GM19240 (cell line): ENCODE results near the gene SCD.
A peak's percentile ranks its signal among the peaks of the same experiment; 100 is the strongest.
"Not testable (repeated sequence)": the region's sequence is repeated elsewhere in the genome, so short reads cannot be mapped to it uniquely, and the experiment has no call there.

Source experiments
- DNase-seq: peaks from one replicate; pipeline ENCODE4 v3.0.0; 2011; ENCODE audit warnings: low spot score; ENCODE audit not compliant: insufficient read length

The SCD gene

DNA sequence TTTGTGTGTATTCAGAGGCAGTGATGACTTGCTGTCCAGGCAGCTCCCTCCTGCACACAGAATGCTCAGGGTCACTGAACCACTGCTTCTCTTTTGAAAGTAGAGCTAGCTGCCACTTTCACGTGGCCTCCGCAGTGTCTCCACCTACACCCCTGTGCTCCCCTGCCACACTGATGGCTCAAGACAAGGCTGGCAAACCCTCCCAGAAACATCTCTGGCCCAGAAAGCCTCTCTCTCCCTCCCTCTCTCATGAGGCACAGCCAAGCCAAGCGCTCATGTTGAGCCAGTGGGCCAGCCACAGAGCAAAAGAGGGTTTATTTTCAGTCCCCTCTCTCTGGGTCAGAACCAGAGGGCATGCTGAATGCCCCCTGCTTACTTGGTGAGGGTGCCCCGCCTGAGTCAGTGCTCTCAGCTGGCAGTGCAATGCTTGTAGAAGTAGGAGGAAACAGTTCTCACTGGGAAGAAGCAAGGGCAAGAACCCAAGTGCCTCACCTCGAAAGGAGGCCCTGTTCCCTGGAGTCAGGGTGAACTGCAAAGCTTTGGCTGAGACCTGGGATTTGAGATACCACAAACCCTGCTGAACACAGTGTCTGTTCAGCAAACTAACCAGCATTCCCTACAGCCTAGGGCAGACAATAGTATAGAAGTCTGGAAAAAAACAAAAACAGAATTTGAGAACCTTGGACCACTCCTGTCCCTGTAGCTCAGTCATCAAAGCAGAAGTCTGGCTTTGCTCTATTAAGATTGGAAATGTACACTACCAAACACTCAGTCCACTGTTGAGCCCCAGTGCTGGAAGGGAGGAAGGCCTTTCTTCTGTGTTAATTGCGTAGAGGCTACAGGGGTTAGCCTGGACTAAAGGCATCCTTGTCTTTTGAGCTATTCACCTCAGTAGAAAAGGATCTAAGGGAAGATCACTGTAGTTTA is 15.8 kb downstream of the SCD start:
- no peak for DNase-seq

DNA sequence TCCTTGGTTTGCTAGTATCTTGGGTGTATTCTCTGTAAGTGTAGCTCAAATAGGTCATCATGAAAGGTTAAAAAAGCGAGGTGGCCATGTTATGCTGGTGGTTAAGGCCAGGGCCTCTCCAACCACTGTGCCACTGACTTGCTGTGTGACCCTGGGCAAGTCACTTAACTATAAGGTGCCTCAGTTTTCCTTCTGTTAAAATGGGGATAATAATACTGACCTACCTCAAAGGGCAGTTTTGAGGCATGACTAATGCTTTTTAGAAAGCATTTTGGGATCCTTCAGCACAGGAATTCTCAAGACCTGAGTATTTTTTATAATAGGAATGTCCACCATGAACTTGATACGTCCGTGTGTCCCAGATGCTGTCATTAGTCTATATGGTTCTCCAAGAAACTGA is 17.1 kb downstream of the SCD start:
- DNase-seq = no peak

DNA sequence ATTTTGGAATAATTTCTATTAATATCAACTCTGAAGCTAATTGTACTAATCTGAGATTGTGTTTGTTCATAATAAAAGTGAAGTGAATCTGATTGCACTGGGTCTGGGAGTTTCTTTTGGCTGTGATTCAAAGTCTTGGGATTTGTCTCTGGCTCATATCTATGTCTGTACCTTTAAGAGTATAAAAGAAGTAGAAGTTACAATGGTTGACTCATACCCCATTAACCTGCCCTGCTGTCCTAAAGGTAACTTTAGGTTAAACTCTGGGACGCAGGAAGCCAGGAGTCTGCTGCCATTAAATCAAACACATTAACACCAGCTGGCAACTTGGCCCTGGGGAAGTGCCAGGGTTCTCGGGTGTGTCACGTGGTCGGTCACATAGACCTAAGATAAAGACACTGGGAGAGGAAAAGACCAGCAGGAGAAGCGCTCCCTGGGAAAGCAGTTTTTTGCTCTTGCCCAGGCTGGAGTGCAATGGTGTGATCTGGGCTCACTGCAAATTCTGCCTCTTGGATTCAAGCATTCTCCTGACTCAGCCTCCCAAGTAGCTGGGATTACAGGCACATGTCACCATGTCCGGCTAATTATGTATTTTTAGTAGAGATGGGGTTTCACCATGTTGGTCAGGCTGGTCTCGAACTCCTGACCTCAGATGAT is 17.8 kb downstream of the SCD start:
- no peak for DNase-seq

DNA sequence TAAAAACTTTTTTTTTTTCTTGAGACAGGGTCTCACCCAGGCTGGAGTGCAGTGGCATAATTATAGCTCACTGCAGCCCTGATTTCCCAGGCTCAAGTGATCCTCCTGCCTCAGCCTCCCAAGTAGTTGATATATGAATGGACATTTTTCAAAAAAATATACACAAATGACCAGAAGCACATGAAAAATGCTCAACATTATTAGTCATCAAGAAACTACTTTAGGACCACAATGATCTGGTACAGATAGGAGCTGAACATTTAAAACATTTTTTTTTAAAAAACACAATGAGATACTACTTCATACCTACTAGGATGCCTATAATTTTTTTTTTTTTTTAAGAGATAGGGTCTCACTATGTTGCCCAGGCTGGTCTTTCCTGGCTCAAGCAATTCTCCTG is 21.7 kb downstream of the SCD start:
- DNase-seq = no peak

DNA sequence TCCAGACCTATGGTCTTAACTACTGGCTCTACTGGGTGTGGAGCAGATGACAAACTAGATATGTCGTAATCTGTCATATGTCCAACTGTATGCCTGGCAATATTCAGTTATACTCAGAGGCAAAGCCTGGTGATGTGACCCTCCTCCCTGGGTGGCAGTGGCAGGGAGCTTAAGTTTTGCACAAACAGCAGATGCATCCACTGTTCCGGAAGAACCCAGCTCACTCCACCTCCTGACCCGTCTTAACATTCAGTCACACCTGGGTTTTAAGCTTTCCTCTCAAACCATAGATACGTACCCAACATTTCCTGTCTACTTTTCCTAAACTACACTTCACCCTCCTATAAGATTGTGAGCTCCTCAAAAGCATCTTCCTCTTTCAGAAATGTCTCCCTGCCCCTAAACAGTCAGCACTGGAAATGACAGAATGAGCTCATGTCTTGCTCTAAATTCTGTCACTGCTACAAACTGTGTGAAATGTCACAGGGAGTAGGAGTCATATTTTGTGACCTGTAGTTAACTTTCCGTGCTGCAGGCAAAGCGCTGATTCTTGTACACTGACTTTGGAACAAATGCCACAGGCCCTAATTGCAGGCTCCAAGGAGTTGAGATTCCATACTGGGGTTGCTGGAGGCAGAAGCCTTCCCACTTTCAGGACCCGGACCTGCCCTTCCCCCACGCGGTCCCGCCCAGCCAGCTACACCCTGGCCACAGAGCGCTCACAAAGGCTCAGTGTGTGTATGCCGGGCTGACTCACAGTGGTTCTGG is 23.9 kb downstream of the SCD start:
- no peak for DNase-seq

DNA sequence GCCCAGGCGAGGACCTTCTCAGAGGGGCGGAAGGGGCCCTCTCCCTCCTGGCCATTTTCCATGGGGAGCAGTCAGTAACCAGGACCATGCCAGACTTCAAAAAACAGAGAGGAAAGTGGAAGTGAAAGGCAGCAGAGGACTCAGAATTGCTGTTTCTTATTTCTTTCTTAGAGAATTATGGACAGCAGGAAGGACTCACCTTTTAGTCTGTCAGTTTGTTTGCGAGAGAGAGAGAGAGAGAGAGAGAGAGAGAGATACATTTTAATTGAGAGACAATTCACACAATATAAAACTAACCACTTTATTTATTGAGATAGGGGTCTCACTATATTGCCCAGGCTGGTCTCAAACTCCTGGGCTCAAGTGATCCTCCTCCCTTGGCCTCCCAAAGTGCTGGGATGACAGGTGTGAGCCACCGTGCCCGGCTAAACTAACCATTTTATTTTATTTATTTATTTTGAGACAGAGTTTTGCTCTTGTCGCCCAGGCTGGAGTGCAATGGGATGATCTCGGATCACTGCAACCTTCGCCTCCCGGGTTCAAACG is 24.5 kb downstream of the SCD start:
- no peak for DNase-seq

DNA sequence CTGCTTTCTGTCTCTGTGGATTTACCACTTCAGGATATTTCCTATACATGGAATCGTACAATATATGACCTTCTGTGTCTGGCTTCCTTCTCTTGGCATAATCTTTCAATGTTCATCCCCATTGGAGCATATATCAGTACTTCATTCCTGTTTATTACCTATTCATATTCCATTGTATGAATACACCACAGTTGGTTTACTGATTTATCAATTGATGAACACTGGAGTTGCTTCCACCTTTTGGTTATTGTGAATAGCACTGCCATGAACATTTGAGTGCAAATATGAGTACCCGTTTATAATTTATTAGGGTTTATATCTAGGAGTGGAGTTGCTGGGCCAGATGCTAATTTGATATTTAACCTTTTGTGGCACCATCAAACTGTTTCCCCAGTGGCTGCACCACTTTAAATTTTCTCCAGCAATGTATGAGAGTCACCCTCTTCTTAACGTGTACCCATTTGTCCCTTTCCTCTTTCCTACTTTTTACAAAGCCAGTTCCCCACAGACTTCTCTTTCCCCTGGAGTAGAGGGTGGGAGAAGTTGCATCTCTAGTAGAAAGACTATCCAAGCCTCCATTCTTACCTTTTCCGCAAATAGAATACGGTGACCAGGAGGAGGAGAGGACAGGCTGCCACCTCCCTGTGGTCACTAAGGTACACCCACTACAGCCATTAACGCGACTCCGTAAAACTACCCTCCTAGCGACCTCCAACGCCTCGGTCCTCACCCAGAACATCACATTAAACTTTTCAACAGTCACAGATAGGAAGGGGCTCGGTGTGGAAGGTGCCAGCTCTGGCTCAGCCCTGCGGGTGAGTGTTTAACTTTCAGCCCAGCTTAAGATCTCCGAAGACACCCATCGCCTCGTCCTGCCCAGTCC is 25.6 kb downstream of the SCD start:
- DNase-seq = no peak

DNA sequence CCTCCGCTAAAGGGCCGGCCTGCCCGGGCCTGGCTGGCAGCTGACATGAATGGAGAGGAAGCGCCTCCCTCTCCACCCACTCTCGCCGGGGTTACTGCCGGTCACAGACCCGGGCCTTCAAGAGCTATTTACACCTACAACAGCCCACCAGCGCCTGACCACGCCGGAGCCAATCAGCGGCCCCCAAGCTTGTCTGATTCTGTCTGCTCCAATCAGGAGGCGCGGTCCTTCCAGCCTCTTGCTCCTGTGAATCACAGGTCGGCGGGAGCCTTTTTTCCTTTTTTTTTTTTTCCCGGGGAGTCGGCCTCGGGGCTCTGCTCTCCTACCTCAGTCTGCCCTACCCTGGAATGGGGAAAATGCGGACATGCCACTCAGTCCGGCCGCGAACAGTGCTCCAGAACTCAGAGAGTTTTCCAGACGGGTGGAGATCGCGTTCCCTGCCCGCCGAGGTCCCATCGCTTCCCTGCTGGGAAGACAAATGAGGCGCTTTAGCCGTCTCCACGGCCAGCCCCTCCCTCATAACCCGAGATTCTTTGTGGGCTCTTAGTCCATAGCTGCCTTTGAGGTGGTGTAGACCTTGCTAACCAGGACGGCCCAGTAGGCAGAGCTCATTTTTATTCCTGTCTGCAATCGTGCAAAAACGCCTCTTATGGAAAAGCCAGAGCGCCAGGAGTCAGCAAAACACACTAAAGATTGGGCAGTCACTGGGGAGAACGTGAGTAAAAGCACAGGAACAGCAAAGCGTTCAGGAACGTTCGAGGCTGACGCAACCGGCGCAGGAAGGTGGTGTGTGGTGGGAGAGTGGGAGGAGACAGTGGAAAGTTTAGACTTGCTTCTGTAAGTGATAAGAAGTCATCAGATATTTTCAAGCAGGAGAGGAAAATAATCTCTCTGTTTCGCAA is 26.5 kb downstream of the SCD start:
- DNase-seq = peak; percentile 86

DNA sequence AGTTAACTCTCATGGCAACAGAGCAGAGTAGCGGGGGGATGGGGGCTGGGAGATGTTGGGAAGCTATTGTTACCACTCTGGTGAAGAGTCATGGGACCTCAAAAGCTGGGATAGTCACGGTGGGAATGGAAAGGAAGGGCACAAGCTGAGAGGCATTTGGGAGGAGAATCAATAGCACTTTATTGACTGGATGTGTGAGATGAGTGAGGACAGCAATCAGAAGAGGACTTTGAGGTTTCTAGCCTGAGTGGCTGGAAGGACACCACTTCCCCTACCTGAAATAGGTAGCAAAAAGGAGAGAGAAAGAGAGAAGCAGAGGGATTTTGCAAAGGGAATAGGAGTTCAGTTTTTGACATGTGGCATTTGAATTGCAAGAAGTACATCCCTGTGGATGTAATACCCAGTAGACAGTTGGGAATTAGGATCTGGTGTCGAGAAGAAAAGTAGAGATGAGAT is 27.2 kb downstream of the SCD start:
- no peak for DNase-seq

DNA sequence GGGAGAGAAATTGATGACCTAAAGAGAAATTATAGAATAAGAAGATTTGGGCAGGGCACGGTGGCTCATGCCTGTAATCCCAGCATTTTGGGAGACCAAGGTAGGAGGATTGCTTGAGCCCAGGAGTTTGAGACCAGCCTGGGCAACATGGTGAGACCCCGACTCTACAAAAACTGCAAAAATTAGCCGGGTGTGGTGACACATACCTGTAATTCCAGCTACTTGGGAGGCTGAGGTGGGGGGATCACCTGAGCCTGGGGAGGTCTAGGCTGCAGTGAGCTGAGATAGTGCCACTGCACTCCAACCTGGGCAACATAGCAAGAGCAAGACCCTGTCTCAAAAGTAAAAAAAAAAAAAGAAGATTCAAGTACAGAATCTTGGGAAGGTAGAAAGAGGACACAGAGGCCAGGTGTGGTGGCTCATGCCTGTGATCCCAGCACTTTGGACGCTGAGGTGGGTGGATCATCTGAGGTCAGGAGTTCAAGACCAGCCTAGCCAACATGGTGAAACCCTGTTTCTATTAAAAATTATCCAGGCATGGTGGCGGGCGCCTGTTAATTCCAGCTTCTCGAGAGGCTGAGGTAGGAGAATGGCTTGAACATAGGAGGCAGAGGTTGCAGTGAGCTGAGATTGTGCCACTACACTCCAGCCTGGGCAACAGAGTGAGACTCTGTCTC is 27.8 kb downstream of the SCD start:
- DNase-seq = not testable (repeated sequence)

DNA sequence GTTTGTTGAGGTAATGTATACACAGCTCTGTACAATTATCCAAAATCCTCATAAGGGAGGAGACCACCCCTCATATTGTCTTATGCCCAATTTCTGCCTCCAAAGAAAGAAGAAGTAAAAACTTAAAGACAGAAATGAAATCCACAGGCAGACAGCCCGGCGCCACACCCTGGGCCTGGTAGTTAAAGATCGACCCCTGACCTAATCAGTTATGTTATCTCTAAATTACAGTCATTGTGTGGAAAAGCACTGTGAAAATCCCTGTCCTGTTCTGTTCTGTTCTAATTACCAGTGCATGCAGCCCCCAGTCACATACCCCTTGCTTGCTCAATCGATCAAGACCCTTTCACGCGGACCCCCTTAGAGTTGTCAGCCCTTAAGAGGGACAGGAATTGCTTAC is 29.6 kb downstream of the SCD start:
- DNase-seq = not testable (repeated sequence)

DNA sequence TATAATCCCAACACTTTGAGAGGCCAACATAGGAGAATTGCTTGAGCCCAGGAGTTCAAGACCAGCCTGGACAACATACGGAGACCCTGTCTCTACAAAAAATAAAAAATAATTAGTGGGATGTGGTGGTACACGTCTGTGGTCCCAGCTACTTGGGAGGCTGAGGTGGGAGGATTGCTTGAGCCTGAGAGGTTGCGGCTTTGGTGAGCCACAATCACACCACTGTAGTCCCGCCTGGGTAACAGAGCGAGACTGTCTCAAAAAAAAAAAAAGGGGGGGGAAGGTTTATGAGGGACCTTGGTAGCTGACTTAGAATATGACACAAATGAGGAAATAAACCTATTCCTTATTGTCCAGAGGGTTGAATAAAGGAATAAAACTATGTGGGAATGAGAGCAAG is 30.8 kb downstream of the SCD start:
- no peak for DNase-seq

DNA sequence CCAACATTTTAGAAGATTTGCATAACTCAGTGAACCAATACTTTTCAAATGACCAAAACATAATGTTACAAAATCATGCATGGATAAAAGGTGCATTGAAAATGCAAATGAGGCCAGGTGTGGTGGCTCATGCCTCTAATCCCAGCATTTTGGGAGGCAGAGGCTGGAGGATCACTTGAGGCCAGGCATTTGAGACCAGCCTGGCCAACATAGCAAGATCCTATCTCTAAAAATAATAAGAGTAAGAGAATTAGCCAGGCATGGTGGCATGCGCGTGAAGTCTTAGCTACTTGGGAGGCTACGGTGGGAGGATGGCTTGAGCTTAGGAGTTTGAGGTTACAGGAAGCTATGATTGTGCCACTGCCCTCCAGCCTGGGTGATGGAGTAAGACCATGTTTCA is 33.4 kb downstream of the SCD start:
- DNase-seq = no peak

DNA sequence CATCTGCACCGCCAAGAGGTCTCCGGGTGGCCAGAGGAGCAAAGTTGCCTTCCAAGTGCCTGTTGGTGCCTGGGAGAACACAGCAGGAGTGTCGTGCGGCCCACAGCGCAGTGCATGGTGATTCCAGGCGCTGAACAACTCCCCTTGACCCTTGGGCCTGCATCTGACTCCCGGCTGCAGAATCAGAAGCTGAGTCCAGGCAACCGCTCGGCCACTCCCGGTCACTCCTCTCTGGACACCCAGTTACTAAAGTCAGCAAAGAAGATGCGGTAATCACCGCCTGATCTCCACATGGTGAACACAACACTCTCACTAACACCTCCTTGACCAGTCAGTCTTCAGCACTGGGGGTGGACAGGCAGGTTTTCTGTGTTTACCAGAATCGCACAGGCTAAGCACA is 35.5 kb downstream of the SCD start:
- no peak for DNase-seq

DNA sequence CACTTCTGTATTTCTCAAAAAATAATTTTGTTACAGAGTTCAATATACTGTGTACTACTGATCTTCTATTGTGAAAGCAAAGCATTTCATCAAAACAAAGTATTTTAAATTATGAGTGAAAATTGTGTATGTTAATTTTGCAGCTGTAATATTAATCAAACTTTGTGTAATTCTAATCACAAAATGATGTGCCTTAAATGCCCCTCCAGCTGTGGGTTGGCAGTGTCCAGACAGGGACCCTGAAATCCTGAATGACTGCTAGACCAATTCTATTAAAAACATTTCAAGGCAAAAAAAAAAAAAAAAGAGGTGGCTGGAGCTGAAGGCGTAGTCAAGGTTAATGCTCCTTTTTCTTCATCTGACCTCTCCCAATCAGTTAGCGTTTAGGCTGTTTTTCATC is 36.2 kb downstream of the SCD start:
- DNase-seq = no peak

DNA sequence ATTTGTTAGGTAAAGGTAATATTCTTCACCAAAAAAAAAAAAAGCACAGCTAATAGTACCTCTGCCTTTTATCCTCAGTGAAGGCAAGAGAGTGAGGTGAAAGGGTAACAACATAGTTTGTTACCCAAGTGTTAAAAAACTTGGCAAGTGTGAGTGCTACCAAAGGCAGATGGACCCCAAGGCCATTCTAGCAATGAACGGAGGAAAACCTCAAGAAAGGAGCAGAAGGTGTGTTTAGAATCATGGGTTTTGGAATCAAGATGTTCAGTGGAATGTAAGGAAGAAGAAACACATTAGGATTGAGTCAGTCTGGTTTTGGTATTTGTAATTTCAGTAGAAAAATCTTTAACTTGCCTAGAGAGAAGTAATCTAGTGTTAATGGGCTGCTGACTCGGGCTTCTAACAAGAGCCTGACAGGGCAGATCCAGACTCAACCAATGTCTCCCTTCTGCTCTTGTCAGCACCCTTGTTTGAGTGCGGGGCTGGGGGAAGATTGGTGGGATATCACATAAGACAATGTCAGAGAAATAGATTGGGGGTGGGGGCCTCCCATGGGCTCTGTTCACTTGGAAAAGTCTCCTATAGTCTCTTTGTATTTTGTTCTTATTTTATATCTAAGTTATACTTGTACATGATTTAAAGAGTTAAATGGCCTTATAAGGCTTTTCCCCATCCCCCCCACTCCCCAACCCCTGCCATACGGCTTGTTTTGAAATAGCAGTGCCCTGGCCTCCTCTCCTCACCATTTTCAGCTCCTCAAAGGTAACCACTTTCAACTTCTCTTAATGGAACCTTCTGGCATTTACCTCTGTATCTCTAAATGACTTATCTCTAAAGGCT is 44.4 kb downstream of the SCD start:
- no peak for DNase-seq

DNA sequence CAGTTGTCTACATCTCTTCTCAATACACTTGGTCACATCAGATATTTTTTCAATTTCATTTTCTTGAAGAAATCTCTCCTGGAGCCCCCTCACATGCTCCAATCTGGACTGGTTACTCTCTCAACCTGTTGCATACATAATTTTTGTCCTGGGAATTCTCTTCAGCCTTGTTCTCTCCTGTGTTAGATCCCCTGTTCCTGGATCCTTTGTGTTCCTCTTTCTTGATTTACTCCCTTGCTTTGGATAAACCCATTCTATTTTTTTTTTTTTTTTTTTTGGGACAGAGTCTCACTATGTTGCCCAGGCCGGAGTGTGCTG is 45.6 kb downstream of the SCD start:
- DNase-seq = no peak

DNA sequence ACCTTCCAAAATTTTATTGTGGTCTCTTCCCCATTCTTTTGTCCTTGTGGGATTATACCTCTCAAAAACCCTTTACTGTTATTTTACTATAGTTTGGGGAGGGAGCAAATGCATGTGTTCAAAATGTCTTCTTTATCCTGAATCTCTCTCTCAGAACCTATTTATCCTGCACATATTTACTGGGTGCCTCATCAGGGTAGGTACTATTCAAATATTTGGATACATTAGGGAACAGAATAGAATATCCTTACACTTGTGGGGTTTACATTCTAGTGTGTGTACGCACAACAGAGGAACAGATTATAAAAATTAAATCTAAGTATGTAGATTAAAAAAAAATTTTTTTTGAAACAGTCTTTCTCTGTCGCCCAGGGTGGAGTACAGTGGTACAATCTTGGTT is 48.6 kb downstream of the SCD start:
- no peak for DNase-seq
